Cardiac muscle cell (in vitro differentiated cells and primary cell): ENCODE results near the gene ARHGAP26. TPM values are rescaled to one million over a fixed set of nuclear protein-coding genes. Genes with fewer than 3 reads are reported as not detected.

Experiments used
- DNase-seq, 2 donors: peaks; one replicate each; pipeline versions ENCODE4 v3.0.0 to v3.0.0-alpha.2; 2010 to 2017; ENCODE audit warnings: low read depth in 1 of 2, low spot score in 1 of 2
- H3K27ac ChIP-seq: fragments of 200-600 bp; sonication (generic); 2 replicates; pipeline ENCODE4 v1.5.1; 2016
- H3K27me3 ChIP-seq: fragments of 200-600 bp; sonication (generic); 2 replicates; pipeline ENCODE4 v1.6.0; 2016; ENCODE audit warnings: control low read depth
- H3K36me3 ChIP-seq: fragments of 200-600 bp; sonication (generic); 2 replicates; pipeline ENCODE4 v1.5.1; 2016; ENCODE audit warnings: control low read depth
- H3K4me1 ChIP-seq: fragments of 200-600 bp; sonication (generic); 2 replicates; pipeline ENCODE4 v1.8.1; 2017; ENCODE audit warnings: low read depth, mild to moderate bottlenecking, mixed run types
- H3K4me3 ChIP-seq: fragments of 200-600 bp; sonication (generic); 2 replicates; pipeline ENCODE4 v1.5.1; 2016; ENCODE audit warnings: mild to moderate bottlenecking
- H3K9me3 ChIP-seq: fragments of 200-600 bp; sonication (generic); 2 replicates; pipeline ENCODE4 v1.5.1; 2017; ENCODE audit warnings: low read depth, mild to moderate bottlenecking, control low read depth
- polyA plus RNA-seq: library from polyadenylated mRNA; unstranded; fragments of >200 nt; fragmentation: Nextera tagmentation; extraction: Ambion mirVana; gene quantifications from 2 replicates; pipeline ENCODE4 v1.2.1, GENCODE V29; 2016
- total RNA-seq: library from RNA; depleted of rRNA; stranded (reverse); fragments of >200 nt; gene quantifications from 2 replicates; pipeline ENCODE4 v1.2.3, GENCODE V29; 2016
- TF ChIP-seq, protein P1 (sequence below): IDR thresholded peaks from 2 replicates; pipeline ENCODE4 v1.5.1; 2012; ENCODE audit warnings: low read depth, mild to moderate bottlenecking, low read length

Gene ARHGAP26
- total and polyA plus RNA-seq, 2 experiments from 2014 or later: 12.7 to 16.2 TPM

DNA sequence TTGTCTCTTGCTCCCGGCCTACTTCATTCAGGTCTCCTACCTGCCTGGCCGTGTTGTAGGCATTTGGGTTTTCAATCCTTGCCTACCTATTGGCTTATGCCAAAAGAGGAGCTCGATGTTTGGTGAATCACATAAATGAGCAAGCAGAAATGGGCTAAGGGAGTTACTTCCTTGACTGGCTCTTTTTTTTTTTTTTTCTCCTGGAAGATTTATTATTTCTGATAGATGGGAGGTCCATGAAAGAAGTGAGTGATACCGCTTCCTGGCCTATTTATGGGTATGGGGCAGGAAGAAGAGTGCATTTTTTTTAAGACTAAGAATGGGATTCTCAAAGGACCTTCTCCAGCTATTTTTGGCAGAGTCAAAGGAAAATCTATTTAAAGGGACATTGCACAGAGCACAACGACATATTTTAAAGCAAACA is 294.1 kb downstream of the ARHGAP26 start:
- Histone ChIP-seq H3K27ac (peak overlapping the region; percentile 78), H3K27me3 (no peaks in the 10 kb centered on the region), H3K9me3 (no peaks in the 10 kb centered on the region), H3K4me3 (no peak overlapping the region), H3K4me1 (peaks cover 30% of the 10 kb centered on the region), H3K36me3 (no peaks in the 10 kb centered on the region)
- DNase-seq: peak in 1 of 2 donors; percentile 60
- TF ChIP-seq, protein P1, sequence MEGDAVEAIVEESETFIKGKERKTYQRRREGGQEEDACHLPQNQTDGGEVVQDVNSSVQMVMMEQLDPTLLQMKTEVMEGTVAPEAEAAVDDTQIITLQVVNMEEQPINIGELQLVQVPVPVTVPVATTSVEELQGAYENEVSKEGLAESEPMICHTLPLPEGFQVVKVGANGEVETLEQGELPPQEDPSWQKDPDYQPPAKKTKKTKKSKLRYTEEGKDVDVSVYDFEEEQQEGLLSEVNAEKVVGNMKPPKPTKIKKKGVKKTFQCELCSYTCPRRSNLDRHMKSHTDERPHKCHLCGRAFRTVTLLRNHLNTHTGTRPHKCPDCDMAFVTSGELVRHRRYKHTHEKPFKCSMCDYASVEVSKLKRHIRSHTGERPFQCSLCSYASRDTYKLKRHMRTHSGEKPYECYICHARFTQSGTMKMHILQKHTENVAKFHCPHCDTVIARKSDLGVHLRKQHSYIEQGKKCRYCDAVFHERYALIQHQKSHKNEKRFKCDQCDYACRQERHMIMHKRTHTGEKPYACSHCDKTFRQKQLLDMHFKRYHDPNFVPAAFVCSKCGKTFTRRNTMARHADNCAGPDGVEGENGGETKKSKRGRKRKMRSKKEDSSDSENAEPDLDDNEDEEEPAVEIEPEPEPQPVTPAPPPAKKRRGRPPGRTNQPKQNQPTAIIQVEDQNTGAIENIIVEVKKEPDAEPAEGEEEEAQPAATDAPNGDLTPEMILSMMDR: no peak

DNA sequence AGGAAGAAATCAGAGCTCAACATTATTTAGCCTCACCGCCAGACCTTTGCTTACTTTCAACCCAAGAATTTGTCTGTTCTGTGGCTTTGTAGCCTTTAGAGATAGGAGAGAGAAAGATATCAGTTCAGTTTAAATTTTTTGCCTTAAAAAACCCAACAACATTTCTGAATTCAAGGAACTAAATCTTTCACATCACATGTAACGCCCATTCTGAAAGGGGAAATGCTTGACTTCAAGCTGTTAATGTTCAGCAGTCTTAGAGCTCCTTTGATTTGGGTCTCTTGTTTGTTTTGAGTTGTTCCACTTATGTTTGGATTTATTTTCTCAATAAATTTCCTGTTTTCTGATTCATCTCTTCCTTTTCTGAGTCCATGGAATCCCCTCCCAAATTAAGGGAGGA is 294.5 kb downstream of the ARHGAP26 start:
- peak in 1 of 2 donors; percentile 33 for DNase-seq
- H3K36me3 ChIP-seq: no peaks in the 10 kb centered on the region
- no peaks in the 10 kb centered on the region for H3K9me3 ChIP-seq
- peak overlapping the region; percentile 78 for H3K27ac ChIP-seq
- TF ChIP-seq, protein P1: no peak
- H3K4me1 ChIP-seq: peaks cover 30% of the 10 kb centered on the region
- no peaks in the 10 kb centered on the region for H3K27me3 ChIP-seq
- no peak overlapping the region for H3K4me3 ChIP-seq

DNA sequence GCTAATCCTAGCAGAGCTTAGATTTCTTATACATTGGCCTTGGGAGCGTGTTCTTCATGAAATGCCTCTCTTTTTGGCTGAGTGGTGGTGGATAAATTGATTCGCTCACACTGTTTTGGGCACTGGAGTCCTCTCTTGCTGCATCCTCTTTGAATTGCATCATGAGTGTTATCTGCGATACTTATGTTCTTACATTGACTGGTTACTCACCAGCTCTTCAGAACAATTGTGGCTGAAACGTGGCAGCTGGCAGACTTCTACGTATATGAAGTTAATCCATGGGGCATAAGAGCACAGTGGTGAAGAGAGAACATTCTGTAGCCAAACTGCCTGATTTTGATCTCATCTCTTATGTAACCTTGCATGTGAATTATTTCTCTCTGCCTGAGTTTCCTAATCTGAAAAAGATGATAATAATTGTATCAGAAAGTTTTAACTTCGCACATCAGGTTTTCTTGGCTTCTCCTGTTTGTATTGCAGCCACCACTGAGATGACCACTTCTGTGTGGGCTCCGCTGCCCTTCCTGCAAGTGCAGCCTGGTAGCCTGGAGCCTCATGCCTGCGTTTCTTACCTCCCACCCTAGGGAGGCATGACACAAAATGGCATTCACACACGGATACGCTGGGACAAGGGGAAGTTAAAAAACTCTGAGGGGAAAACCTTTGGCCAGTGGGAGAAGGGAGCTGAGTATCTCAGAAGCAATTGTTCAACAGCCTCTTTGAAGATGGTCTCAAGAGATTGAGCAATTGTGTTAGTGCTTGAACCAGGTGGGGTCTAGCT is 295.2 kb downstream of the ARHGAP26 start:
- Histone ChIP-seq H3K36me3 (no peaks in the 10 kb centered on the region), H3K27me3 (no peaks in the 10 kb centered on the region), H3K9me3 (no peaks in the 10 kb centered on the region), H3K27ac (no peak overlapping the region), H3K4me3 (no peak overlapping the region), H3K4me1 (peaks cover 30% of the 10 kb centered on the region)
- TF ChIP-seq, protein P1: no peak
- DNase-seq: peak in 1 of 2 donors; percentile 94

DNA sequence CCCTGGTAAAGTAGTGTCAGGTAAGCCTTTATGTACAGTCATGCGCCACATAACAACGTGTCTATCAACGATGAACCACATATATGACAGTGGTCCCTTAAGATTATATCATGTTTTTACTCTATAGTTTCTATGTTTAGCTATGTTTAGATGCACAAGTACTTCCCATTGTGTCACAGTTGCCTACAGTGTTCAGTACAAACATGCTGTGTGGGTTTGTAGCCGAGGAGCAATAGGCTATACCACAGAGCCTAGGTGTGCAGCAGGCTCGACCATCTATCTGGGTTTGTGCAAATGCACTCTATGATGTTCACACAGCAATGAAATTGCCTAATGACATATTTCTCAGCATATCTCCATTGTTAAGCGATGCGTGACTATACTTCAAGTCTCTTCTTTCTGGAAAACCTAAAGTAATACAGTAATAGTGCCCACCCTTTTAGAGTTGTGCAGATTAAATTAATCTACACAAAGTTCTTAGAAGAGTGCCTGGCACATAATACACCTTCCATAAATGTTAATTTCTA is 295.9 kb downstream of the ARHGAP26 start:
- no peaks in the 10 kb centered on the region for H3K36me3 ChIP-seq
- H3K4me3 ChIP-seq: no peak overlapping the region
- TF ChIP-seq, protein P1: no peak
- no peak for DNase-seq
- H3K4me1 ChIP-seq: peaks cover 30% of the 10 kb centered on the region
- no peak overlapping the region for H3K27ac ChIP-seq
- no peaks in the 10 kb centered on the region for H3K9me3 ChIP-seq
- H3K27me3 ChIP-seq: no peaks in the 10 kb centered on the region

DNA sequence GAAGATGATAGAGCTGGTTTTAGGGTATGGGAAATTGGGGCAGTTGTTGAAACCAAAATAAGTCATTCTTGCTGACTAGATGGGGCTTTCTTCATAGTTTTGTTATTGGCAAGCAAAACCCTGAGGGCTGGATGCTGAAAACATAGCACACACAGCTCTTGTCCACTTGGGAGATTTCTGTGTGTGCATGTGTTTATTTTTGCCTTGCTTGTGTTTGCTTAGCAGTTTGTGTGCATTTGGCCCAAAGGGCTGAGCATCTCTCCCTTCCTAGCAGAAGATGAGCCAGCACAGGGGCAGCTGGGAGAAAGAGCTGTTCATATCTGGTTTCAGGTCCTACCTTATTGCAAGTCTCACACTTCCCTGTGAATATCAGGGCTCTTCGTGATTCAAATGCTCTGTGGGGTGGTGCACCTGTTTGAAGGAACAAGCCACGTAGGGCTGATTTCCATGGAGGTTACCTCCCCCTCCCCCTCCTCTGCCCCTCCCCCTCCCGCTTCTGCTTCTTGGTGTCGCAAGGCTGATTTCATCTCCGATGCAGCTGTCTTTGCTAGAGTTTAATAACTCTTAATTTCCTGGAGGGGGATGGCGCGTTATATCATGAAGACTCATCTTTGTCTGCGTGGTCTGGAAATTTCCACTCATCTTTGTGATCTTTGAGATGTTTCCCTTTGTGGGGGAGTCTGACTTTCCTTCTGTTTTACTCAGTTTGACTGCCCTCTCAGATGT is 296.5 kb downstream of the ARHGAP26 start:
- H3K27ac ChIP-seq: no peak overlapping the region
- TF ChIP-seq, protein P1: no peak

More for the DNA sequence above, 296.5 kb downstream of the ARHGAP26 start:
- peaks cover 30% of the 10 kb centered on the region for H3K4me1 ChIP-seq
- H3K36me3 ChIP-seq: no peaks in the 10 kb centered on the region
- no peaks in the 10 kb centered on the region for H3K27me3 ChIP-seq
- no peak for DNase-seq
- H3K9me3 ChIP-seq: no peaks in the 10 kb centered on the region
- no peak overlapping the region for H3K4me3 ChIP-seq
